ENCODE data around the gene ACOX1. TPM values are rescaled to one million over a fixed set of nuclear protein-coding genes. Genes with fewer than 3 reads are reported as not detected.
A peak's percentile ranks its signal among the peaks of the same experiment; 100 is the strongest.

ACOX1 gene
- total and polyA plus RNA-seq, 2 of the 13 experiments (the other 11 are each of a cell fraction or from before 2014, with no cell fraction given), result 86.4 to 120 TPM

GRCh38 chr17:75976175-75976848, 2.7 kb downstream of the ACOX1 start (continued):
- TF ChIP-seq SNAI1 (CRISPR knock-in tag; IDR thresholded peaks at IDR 0.05; ENCODE audit: borderline replicate concordance) (0 out of 2 replicates have a peak, but pooled peaks have one; percentile 22), GTF2F1 (IDR thresholded peaks at IDR 0.05; ENCODE audit: low read length) (no peak), CCAR2 (optimal IDR thresholded peaks at IDR 0.05; ENCODE audit: low read depth, low read length) (no peak), TFE3 (CRISPR knock-in tag; IDR thresholded peaks at IDR 0.05) (peak; percentile 57; the same call in 1 of the 2 replicates), ZNF746 (CRISPR knock-in tag; IDR thresholded peaks at IDR 0.05) (no peak), ZNF460 (CRISPR knock-in tag; IDR thresholded peaks at IDR 0.05; ENCODE audit: borderline replicate concordance) (peak; percentile 30; the same call in 1 of the 2 replicates), FOXP1 (IDR thresholded peaks at IDR 0.05) (no peak), FOXP1 (CRISPR knock-in tag; IDR thresholded peaks at IDR 0.05) (peak; percentile 67), DNMT3B (CRISPR knock-in tag; conservative IDR thresholded peaks at IDR 0.05) (peak; percentile 77; the same call in 1 of the 2 replicates), ZNF550 (CRISPR knock-in tag; IDR thresholded peaks at IDR 0.05; ENCODE audit: borderline replicate concordance) (no peak), ZSCAN5A (CRISPR knock-in tag; IDR thresholded peaks at IDR 0.05; ENCODE audit: borderline replicate concordance) (peak; percentile 36; the same call in 1 of the 2 replicates), AHDC1 (CRISPR knock-in tag; IDR thresholded peaks at IDR 0.05; ENCODE audit: borderline replicate concordance) (peak; percentile 61; the same call in 1 of the 2 replicates), ESRRA (CRISPR knock-in tag; IDR thresholded peaks at IDR 0.05; ENCODE audit: low read depth) (0 out of 2 replicates have a peak, but pooled peaks have one; percentile 19), RBAK (CRISPR knock-in tag; IDR thresholded peaks at IDR 0.05) (no peak), ATF2 (CRISPR knock-in tag; IDR thresholded peaks at IDR 0.05) (peak; percentile 74; the same call in 1 of the 2 replicates), ZNF614 (CRISPR knock-in tag; IDR thresholded peaks at IDR 0.05; ENCODE audit: borderline replicate concordance) (0 out of 2 replicates have a peak, but pooled peaks have one; percentile 24), MLX (CRISPR knock-in tag; IDR thresholded peaks at IDR 0.05) (0 out of 2 replicates have a peak, but pooled peaks have one; percentile 62)
